GM06990 (cell line): ENCODE results near the gene LRP1.

Experiments used
- DNase-seq: peaks from one replicate; pipeline ENCODE4 v3.0.0-alpha.2; 2011; ENCODE audit not compliant: insufficient read length; ENCODE audit errors: extremely low read depth
- H3K27me3 ChIP-seq: replicated peaks from 2 replicates; pipeline ENCODE4 v1.6.0; 2011; ENCODE audit warnings: low read length; ENCODE audit not compliant: control insufficient read depth, insufficient read depth
- H3K36me3 ChIP-seq: 2 replicates; pipeline ENCODE4 v1.5.1; 2011; ENCODE audit warnings: low read length; ENCODE audit not compliant: control insufficient read depth, insufficient read depth
- H3K4me3 ChIP-seq: replicated peaks from 2 replicates; pipeline ENCODE4 v1.5.1; 2011; ENCODE audit warnings: low read depth, mild to moderate bottlenecking, control low read depth, low read length
- CTCF ChIP-seq: IDR thresholded peaks from 2 replicates; pipeline ENCODE4 v1.5.1; 2011; ENCODE audit warnings: low read length, control low read depth, mild to moderate bottlenecking, inconsistent platforms; ENCODE audit not compliant: insufficient read depth, poor library complexity, severe bottlenecking

LRP1 gene

GRCh38 chr12:57090490-57090889 lies 37.8 kb upstream of the LRP1 start:
- TF ChIP-seq CTCF: no peak
- no peak for DNase-seq
- peaks cover 9% of the 10 kb centered on the region for H3K36me3 ChIP-seq
- H3K4me3 ChIP-seq: peak overlapping the region; percentile 89
- H3K27me3 ChIP-seq: no peaks in the 10 kb centered on the region

GRCh38 chr12:57090924-57091637 lies 37.2 kb upstream of the LRP1 start:
- Histone ChIP-seq H3K27me3 (no peaks in the 10 kb centered on the region), H3K36me3 (peaks cover 11% of the 10 kb centered on the region), H3K4me3 (no peak overlapping the region; the same call in 1 of the 2 replicates)
- TF ChIP-seq CTCF: no peak
- no peak for DNase-seq

GRCh38 chr12:57091638-57092528 lies 36.4 kb upstream of the LRP1 start:
- no peaks in the 10 kb centered on the region for H3K27me3 ChIP-seq
- TF ChIP-seq CTCF: no peak
- H3K36me3 ChIP-seq: peaks cover 19% of the 10 kb centered on the region
- H3K4me3 ChIP-seq: no peak overlapping the region
- DNase-seq: no peak

GRCh38 chr12:57092529-57092862 lies 35.8 kb upstream of the LRP1 start:
- Histone ChIP-seq H3K36me3 (peaks cover 21% of the 10 kb centered on the region), H3K4me3 (no peak overlapping the region), H3K27me3 (no peaks in the 10 kb centered on the region)
- no peak for DNase-seq
- no peak for TF ChIP-seq CTCF

- Histone ChIP-seq H3K4me3 (peak overlapping the region; percentile 44), H3K27me3 (no peaks in the 10 kb centered on the region), H3K36me3 (peaks cover 21% of the 10 kb centered on the region)
- no peak for DNase-seq
- no peak for TF ChIP-seq CTCF
Observed at GRCh38 chr12:57092876-57093414, 35.3 kb upstream of the LRP1 start.
